Activated T-cell treated with anti-CD3 and anti-CD28 coated beads, Interleukin-2, amount 50 U/mL, for 24 hours (primary cell): ENCODE results near the gene CCDC77.
"Not testable (repeated sequence)": the region's sequence is repeated elsewhere in the genome, so short reads cannot be mapped to it uniquely, and the experiment has no call there.

ENCODE experiments used
- DNase-seq: peaks from one replicate; pipeline ENCODE4 v3.0.0-alpha.2; 2020
- H3K27ac Mint-ChIP-seq: 2 replicates; pipeline ENCODE4 v1.8.0; 2020; ENCODE audit warnings: mild to moderate bottlenecking, mixed read lengths
- H3K27me3 Mint-ChIP-seq: 2 replicates; pipeline ENCODE4 v1.8.0; 2020; ENCODE audit warnings: mixed read lengths
- H3K36me3 Mint-ChIP-seq: 2 replicates; pipeline ENCODE4 v1.8.0; 2020; ENCODE audit warnings: low read depth, mixed read lengths
- H3K4me1 Mint-ChIP-seq: 2 replicates; pipeline ENCODE4 v1.8.0; 2020; ENCODE audit warnings: low read depth, mixed read lengths
- H3K4me3 Mint-ChIP-seq: 2 replicates; pipeline ENCODE4 v1.8.0; 2020; ENCODE audit warnings: mild to moderate bottlenecking, moderate library complexity, mixed read lengths
- H3K9me3 Mint-ChIP-seq: 2 replicates; pipeline ENCODE4 v1.8.0; 2020; ENCODE audit warnings: mixed read lengths

The CCDC77 gene

DNA sequence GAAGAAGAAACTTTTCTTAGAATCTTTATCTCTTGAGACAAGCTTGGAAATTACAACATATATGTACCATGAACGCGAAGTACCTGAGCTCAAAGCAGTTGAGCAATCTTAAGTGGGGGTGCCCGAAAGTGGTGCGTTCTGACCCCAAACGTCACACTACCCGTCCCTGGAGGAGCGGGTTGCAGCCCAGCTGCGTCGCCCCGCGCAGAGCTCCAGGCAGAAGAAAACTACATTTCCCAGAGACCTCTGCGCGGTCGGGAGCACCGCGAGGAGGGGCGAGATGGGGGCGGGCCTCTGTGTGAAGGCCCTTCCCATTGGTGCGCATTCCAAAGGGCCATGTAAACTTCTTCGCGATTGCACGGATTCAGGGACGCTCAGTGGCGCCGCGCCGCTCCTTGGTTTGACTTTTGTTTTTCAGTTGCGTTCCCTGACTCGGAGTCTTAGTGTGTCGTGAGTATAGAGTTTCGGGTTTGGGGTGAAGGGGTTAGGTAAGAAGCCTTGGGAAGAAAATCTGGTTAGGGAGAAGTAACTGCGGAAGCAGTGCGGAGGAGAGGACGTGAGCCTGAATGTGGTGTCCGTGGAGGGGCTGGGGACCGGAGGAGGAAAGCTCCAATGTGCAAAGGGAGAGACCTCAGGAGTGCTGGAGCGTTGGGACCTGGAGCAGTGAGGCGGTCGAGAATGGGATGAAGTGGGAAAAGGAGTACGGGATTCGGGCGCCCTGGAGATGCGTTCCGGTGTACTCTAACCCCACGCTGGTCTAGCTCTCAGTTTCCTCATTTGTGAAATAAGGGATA lies at the start of gene CCDC77:
CCDC77 (plus strand) TSS at position 410 of the 794 bp plus-strand sequence. CDS start 7,740 bp downstream, outside the sequence.
- H3K27ac Mint-ChIP-seq: no peak within 1 kb of the TSS
- H3K4me3 Mint-ChIP-seq: no peak within 1 kb of the TSS
- DNase-seq: peak; percentile 98
- H3K27me3 Mint-ChIP-seq: no peaks in the 10 kb centered on the region
- H3K9me3 Mint-ChIP-seq: no peaks in the 10 kb centered on the region
- no peaks in the 10 kb centered on the region for H3K4me1 Mint-ChIP-seq
- H3K36me3 Mint-ChIP-seq: peaks cover 14% of the 10 kb centered on the region

DNA sequence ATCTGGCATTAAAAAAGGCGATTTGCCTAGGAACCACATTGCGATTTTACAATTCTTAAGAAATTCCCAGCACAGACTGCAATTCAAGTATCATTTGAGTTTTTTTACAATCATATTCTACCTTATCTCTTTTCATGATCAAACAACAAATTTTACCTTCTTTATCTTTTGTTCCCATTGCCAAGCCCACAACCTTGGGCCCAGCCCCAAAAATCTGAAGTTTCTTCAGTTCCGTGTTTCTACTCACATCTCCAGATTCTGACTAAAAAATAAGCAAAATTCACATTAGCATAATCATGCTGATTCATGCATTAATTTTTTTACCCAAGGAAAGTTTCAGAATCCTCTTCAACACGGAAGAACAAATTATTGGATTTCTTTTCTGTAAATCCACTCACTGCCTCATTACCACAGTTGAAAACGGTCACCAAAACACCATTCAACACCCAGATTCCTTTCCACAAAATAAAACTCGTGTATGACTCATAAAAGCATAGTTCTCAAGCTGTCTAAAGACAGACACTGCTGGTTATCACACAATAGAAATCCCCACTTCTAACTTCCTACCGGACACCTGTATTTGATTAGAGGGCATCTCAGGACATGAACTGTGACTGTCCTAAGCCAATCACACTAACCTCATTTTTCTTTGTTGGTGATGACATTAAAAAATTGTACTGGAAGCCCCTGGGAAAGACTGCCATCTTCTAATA lies 45.0 kb upstream of the CCDC77 start:
- Mint-ChIP-seq H3K36me3 (peaks cover 89% of the 10 kb centered on the region), H3K9me3 (no peaks in the 10 kb centered on the region), H3K27me3 (no peaks in the 10 kb centered on the region), H3K4me1 (peaks cover 25% of the 10 kb centered on the region), H3K4me3 (no peak overlapping the region), H3K27ac (peak overlapping the region; percentile 46)
- DNase-seq: no peak

DNA sequence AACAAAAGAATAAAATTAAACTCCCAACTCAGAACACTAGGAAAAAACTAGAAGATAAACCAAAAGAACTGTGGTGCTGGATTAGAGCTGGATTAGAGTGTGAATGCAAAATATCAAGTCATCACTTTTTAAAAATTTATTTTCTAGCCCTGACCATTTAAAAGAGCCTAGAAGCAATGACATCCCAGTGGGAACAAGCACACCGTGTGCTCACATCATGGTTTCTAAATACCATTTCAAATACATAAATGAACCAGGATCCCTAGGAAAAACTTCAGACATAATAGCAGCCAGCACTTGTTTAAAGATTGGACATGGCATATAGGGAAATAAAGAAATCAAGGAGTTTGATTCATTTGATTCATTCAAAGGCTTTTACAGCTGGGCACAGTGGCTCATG lies 42.4 kb upstream of the CCDC77 start:
- H3K27me3 Mint-ChIP-seq: no peaks in the 10 kb centered on the region
- peak overlapping the region; percentile 44 for H3K27ac Mint-ChIP-seq
- H3K36me3 Mint-ChIP-seq: peaks cover 91% of the 10 kb centered on the region

DNA sequence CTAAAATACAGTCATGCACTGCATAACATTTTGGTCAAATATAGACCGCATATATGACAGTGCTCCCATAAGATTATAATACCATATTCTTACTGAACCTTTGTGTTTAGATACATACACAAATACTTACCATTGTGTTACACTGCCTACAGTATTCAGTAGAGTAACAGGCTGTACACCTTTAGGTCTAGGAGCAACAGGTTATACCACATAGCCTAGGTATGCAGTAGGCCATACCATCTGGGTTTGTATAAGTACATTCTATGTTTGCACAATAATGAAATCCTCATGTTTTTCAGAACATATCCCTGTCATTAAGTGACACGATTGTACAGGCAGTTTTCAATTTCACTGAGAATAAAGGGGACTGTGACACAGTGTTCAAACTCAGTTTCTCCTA lies 34.6 kb upstream of the CCDC77 start:
- peaks cover 96% of the 10 kb centered on the region for H3K36me3 Mint-ChIP-seq

More for the DNA sequence above, 42.4 kb upstream of the CCDC77 start:
- Mint-ChIP-seq H3K4me3 (no peak overlapping the region), H3K4me1 (peaks cover 28% of the 10 kb centered on the region), H3K9me3 (no peaks in the 10 kb centered on the region)
- no peak for DNase-seq

DNA sequence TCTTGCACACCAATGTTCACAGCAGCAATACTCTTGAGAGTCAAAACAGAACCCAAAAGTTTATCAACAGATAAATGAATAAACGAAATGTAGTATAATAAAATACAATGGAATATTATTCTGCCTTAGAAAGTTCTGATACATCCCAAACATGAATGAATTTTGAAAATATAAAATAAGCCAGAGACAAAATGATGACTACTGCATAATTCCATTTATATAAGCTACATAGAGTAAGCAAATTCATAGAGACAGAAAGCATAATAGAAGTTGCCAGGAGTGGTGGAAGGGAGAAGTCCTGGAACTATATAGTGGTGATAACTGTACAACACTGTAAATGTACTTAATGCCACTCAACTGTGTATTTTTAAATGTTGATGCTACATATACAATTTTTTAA lies 33.5 kb upstream of the CCDC77 start:
- peaks cover 1% of the 10 kb centered on the region for H3K9me3 Mint-ChIP-seq
- H3K4me3 Mint-ChIP-seq: no peak overlapping the region
- no peak for DNase-seq
- H3K36me3 Mint-ChIP-seq: peaks cover 96% of the 10 kb centered on the region
- peaks cover 1% of the 10 kb centered on the region for H3K4me1 Mint-ChIP-seq
- no peaks in the 10 kb centered on the region for H3K27me3 Mint-ChIP-seq
- H3K27ac Mint-ChIP-seq: no peak overlapping the region

More for the DNA sequence above, 34.6 kb upstream of the CCDC77 start:
- Mint-ChIP-seq H3K27me3 (no peaks in the 10 kb centered on the region), H3K4me1 (peaks cover 4% of the 10 kb centered on the region), H3K27ac (no peak overlapping the region), H3K9me3 (no peaks in the 10 kb centered on the region), H3K4me3 (no peak overlapping the region)
- no peak for DNase-seq

DNA sequence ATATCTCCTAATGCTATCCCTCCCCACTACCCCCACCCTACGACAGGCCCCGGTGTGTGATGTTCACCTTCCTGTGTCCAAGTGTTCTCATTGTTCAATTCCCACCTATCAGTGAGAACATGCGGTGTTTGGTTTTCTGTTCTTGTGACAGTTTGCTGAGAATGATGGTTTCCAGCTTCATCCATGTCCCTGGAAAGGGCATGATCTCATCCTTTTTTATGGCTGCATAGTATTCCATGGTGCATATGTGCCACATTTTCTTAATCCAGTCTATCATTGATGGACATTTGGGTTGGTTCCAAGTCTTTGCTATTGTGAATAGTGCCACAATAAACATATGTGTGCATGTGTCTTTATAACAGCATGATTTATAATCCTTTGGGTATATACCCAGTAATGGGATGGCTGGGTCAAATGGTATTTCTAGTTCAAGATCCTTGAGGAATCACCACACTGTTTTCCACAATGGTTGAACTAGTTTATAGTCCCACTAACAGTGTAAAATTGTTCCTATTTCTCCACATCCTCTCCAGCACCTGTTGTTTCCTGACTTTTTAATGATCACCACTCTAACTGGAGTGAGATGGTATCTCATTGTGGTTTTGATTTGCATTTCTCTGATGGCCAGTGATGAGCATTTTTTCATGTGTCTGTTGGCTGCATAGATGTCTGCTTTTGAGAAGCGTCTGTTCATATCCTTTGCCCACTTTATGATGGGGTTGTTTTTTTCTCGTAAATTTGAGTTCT lies 30.5 kb upstream of the CCDC77 start:
- H3K27ac Mint-ChIP-seq: peak overlapping the region; percentile 26
- H3K36me3 Mint-ChIP-seq: peaks cover 96% of the 10 kb centered on the region
- not testable (repeated sequence) for H3K27me3 Mint-ChIP-seq, H3K4me3 Mint-ChIP-seq, H3K9me3 Mint-ChIP-seq, DNase-seq, H3K4me1 Mint-ChIP-seq

DNA sequence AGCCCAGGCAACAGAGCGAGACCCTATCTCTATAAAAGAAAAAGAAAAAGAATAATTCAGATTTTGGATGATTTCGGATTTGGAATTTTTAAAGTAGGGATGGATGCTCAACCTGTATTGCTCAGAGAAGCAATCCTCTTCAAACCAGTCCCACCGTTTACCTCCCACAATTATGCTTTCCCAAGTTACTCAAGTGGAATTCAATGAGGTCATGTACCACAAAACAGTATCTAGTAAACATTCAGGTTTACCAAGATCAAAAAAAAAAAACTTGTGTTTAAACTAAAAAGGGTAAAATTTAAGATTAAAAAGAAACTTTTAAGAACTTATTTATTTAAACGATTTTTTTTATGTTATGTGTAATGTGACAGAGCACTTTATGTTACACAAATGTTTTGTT lies 14.8 kb upstream of the CCDC77 start:
- H3K36me3 Mint-ChIP-seq: peaks cover 66% of the 10 kb centered on the region
- H3K27me3 Mint-ChIP-seq: no peaks in the 10 kb centered on the region
- H3K27ac Mint-ChIP-seq: peak overlapping the region; percentile 18
- peak overlapping the region; percentile 88 for H3K4me3 Mint-ChIP-seq
- DNase-seq: no peak
- H3K4me1 Mint-ChIP-seq: peaks cover 42% of the 10 kb centered on the region
- no peaks in the 10 kb centered on the region for H3K9me3 Mint-ChIP-seq

DNA sequence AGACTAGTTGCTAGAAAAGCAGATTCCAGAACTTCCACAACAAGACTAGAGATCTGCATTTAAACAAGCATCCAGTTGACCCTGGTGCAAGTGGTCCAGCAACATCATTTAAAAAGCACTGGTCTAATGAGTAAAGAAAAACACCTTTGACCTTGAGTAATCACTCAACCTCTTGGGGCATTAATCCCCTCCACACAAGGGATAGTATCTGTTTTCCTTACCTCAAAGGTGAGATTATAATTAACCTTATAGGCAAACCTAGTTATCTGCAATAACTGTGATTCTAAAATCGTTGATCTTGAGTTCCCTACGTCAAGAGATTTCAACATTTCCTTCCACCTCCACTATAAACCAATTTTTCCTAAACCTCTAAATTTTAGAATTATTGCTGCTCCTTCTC lies 13.4 kb upstream of the CCDC77 start:
- Mint-ChIP-seq H3K36me3 (peaks cover 55% of the 10 kb centered on the region), H3K9me3 (no peaks in the 10 kb centered on the region), H3K27me3 (no peaks in the 10 kb centered on the region), H3K27ac (peak overlapping the region; percentile 98), H3K4me1 (peaks cover 42% of the 10 kb centered on the region), H3K4me3 (peak overlapping the region; percentile 88)
- DNase-seq: no peak

DNA sequence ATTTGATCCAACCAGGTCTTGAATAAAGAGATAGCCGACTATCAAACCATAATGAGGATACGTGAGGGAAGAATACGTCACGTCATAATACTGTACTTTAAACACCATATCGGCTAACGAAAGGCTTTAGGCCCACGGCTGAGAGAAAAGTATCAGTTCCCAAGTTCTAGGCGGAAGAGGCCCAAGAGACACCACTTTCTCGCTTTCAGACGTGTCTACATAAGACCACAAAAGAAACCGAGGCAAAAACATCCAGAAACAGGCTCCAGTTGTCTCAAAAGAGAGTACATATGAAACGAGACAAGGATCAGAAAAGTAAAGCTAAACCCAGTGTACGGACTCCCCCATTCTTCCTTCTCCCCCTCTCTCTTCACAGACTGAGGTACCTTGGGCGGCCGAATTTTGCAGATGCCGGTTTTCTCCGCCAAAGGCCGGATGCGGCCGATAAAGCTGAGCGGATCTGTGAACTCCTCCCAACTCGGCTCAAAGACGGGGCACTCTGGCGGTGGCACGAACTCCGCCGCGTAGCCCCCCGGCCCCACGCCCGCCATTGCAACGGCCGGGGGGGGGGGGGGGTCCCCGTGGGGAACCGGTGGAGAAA lies 12.8 kb upstream of the CCDC77 start:
- Mint-ChIP-seq H3K27me3 (no peaks in the 10 kb centered on the region), H3K36me3 (peaks cover 50% of the 10 kb centered on the region), H3K9me3 (no peaks in the 10 kb centered on the region), H3K27ac (peak overlapping the region; percentile 98), H3K4me1 (peaks cover 42% of the 10 kb centered on the region), H3K4me3 (peak overlapping the region; percentile 88)
- no peak for DNase-seq

DNA sequence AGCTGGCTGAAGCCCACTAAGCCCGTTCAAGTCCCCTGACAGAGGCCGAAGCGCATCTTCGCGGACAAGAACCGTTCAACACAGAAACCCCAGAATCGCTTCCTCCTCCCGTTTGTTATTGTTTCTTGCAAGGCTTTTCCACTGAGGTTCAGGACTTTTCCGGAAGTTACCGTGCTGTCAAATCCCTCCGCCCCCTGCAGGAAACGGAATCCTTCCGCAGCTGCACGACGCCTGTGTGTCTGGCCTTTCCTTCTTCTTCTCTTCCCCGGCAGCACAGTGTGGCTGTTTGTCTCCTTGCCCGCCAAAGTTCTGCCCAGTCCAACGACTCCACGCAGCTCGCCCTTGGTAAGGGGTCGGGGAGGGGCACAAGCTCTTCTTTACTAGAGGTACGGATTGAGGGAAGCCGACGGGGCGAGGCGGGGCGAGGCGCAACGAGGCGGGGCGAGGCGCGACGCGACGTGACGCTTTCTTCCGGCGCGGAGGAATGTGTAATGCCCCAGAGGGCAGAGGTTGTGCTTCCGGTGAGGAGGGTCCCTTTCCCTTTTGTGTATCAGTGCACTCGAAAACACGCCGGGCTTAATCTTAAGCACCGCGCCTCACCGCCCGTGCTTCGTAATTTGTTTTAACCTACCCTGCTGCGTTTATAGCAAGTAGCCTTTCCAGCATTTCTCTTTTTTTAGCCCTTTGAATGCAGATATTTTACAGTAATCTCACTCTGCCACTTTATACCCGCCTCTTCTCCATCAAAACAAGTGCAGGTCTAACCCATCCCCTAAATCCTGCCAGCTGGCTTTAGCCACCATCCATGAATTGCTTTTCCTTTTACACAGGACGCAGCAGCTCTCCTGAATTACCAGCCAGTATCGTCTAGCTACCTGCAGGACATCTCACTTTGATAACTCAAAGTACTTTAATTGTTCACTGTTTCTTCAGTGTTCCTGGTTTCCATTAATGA lies 12.0 kb upstream of the CCDC77 start, which contains the start of gene KDM5A:
KDM5A (minus strand) TSS at position 179 of the 955 bp plus-strand sequence. CDS start 229 bp downstream, outside the sequence.
- Mint-ChIP-seq H3K27ac (peak within 1 kb of the TSS; percentile 98), H3K4me3 (peak within 1 kb of the TSS; percentile 88), H3K4me1 (peaks cover 35% of the 10 kb centered on the region), H3K9me3 (no peaks in the 10 kb centered on the region), H3K36me3 (peaks cover 42% of the 10 kb centered on the region), H3K27me3 (no peaks in the 10 kb centered on the region)
- peak; percentile 95 for DNase-seq

DNA sequence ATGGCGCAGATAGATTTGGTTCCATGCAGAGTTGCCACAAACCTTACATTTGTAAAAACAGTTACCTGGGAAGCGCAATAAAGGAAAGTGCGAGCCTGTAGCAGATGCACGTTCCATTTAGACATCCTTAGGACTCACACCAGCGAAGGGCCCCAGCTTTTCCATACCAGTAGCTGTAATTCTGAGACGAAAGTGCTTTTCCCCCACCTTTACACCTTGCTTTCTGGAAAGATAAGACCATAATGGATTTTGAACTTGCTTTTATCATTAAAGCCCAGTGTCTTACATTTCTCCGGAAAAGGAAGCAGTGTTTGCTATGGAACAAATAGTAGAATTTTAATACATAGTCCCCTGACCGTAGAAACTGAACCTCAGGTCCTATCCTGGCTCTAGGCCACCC lies 616 bp upstream of the CCDC77 start:
- H3K27me3 Mint-ChIP-seq: no peaks in the 10 kb centered on the region
- no peak overlapping the region for H3K4me3 Mint-ChIP-seq
- H3K27ac Mint-ChIP-seq: no peak overlapping the region
- no peak for DNase-seq
- H3K36me3 Mint-ChIP-seq: peaks cover 8% of the 10 kb centered on the region
- no peaks in the 10 kb centered on the region for H3K9me3 Mint-ChIP-seq
- H3K4me1 Mint-ChIP-seq: no peaks in the 10 kb centered on the region

DNA sequence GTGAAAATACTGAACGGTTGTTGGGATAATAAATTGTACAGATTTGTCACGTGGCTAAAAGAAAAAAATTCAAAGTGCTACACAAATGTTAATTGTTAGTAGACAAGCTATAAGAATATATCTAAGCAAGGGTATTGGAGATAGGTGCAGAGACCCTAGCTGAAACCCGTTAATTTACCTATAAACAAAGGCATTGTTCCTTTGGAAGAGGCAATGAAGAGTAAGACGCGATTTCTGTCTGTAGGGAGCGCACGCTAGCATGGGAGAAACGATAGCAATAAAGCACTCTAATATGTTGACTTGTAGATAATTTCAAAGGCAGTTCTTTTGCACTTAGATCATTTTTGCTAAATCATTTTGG lies 565 bp downstream of the CCDC77 start:
- Mint-ChIP-seq H3K27me3 (no peaks in the 10 kb centered on the region), H3K9me3 (no peaks in the 10 kb centered on the region), H3K36me3 (peaks cover 17% of the 10 kb centered on the region), H3K4me1 (no peaks in the 10 kb centered on the region), H3K27ac (no peak overlapping the region), H3K4me3 (no peak overlapping the region)
- no peak for DNase-seq

DNA sequence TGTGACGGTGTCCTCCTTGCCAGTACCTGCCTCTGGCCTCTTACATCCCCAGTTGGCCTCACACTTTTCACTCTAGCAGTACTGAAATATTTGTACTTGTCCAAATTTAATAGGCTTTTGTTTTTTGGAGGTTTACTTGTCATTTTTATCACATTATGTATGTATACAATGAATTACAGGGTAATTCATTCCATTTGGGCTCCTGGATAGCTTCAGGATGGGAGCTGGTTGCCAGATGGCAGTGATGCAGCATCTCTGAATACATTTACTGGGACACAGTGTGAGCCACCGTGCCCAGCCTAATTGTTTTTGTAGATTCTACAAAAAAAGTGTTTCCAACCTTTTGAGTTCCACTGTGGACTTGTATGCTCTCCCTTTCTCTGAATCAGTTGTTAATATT lies 13.4 kb downstream of the CCDC77 start:
- no peak for DNase-seq
- Mint-ChIP-seq H3K27me3 (no peaks in the 10 kb centered on the region), H3K4me3 (no peak overlapping the region), H3K9me3 (no peaks in the 10 kb centered on the region), H3K27ac (no peak overlapping the region), H3K36me3 (peaks cover 71% of the 10 kb centered on the region), H3K4me1 (no peaks in the 10 kb centered on the region)
